CD4-positive, alpha-beta T cell treated with Interleukin-15 for 1 hour (primary cell): Measurements from ENCODE around the gene CD86.
"Not testable (repeated sequence)": the region's sequence is repeated elsewhere in the genome, so short reads cannot be mapped to it uniquely, and the experiment has no call there.

Source experiments
- DNase-seq: peaks from one replicate; pipeline ENCODE4 v3.0.0-alpha.2; 2020

CD86 gene

GRCh38 chr3:122055215-122055614 is at the start of gene CD86:
CD86 (plus strand) TSS chr3:122055362; CDS start chr3:122055490, 128 bp downstream.
- DNase-seq: peak; percentile 63

DNA sequence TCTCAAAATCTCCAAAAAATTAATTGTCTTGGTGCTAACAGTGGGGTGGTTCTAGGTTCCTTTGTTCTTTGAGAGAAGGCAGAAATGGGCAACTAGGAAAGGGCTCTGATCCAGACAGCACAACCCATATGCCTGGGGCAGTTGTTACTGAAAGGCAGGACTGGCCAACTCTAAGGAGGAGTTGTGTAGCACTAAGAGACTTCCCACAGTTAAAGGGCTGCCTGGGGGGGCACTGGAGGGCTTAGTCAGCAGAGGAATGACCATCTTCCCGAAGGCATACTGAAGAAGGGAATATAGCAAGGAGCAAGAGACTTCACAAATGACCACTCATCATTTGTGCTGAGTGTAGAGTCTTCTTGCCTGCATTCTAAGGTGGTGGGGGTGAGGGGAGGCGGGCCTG is 48.9 kb upstream of the CD86 start:
- no peak for DNase-seq

DNA sequence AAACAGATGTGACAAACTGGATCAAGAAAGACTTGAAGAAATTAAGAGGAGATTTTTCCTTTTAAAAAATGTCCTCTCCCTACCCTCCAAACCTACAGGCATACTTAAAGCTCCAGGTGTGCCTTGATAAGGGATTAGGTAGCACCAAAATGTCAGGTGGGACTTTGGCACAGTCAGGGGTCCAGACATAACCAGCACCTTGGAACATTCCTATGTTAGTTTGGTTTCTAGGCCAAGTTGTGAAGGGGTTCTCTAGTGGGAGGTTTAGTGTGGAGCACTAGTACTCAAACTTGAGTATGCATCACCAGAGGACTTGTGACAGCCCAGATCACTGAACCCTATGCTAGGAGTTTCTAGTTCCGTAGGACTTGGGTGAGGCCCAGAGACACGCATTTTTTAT is 47.0 kb upstream of the CD86 start:
- no peak for DNase-seq

DNA sequence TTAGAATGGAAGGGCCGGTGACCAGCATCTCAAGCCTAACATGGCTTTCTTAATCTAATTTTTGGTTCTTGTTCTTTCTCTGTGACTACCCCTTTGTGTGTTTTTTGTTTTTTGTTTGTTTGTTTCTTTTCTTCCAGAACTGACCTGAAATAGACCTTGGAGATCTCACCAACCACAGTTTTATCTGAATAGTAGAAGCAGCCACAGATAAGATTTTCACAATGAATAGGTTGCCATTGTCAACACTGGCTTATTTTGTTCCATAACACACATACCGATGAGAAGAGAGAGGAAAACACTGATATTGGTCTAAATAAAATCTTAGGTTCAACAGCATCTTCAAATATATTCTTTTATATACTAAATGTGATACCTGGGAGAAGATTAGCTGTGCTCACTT is 44.7 kb upstream of the CD86 start:
- DNase-seq: no peak

- DNase-seq: no peak
These were observed 43.8 kb upstream of the CD86 start for GRCh38 chr3:122011396-122011795.

DNA sequence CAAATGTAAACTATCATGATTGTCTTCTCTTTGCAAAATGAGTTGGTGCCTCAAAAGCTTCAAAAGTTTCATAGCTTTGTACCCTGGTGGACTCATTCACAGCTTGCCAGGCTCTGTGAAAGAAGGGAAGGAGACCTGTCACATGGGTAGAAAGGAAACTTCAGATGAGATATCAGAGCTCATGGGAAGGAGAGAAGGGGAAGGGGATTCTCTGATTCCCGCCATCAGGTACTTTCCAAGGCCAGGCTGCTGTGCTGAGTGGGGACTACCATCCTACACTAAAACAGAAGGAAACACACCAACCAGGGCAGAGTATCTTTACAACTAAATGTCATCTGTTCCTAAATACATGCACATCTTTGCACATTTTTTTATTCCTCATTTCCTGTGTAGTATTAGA is 42.3 kb upstream of the CD86 start:
- DNase-seq: no peak

- DNase-seq: no peak
These were observed 41.7 kb upstream of the CD86 start for GRCh38 chr3:122013448-122013925.

- DNase-seq: peak; percentile 24
These were observed 40.4 kb upstream of the CD86 start for GRCh38 chr3:122014741-122015140.

DNA sequence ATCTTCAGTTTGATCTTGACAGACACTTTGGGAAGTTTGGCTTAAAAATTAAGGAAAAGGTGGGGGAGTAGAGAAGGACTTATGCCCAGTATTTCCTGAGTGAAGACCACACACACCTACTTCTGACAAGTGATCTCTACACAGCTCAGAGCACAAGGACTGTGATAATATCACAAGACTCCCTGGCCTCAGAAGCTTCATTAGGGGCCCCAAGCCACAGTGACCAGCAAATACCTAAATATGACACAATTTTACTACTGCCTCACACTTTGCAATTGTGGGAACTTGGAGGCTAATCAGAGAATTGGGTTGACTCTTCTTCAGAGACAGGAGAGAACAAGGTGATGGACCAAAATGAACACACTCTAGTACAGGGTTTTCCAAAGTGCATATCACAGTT is 35.7 kb upstream of the CD86 start:
- DNase-seq: no peak

DNA sequence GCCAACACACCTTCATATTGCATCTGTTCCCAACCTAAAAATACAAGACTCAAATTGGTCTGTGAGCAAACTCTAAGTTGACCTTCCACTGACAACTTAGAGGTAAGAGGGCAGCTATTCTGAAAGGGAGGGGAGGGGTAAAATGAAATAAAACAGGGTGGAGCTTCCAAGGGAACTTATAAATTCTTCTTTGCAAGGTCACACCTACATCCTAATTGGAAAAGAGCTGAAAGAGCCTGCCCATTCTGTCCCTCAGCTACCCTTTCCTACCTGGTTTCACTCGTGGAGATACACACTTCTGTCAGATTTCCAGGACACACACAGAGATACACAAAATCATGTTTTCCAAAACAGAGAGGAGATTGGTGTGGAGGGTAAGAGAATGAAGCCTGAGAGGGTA is 34.1 kb upstream of the CD86 start:
- DNase-seq: no peak

DNA sequence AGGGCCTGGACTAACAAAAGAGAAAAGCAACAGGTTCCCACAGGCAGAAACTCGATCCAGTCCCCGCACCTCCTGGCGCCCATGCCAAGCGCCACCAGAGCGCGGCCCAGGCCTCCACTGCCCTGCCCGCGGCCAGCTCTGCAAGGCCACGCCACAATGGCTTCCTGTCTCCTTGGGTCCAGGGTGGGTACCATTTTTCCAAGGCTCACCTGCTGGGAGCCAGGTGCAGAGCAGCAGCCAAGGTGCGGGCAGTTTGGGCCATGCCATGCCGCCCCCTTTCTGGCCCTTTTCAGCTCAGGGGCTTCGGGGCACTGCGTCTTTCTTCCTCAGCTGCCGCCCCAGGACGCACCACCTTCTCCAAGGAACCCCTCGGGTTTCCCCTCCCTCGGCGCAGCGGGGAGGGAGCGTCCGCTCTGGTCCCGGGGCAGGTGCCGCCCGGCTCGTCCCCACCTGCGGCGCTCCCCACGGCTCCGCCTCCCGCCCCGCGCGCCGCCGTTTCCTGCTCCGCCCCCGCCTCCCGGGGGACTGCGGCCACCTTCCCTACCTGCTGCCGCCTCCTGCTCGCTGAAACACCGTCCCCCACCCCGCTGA is 33.3 kb upstream of the CD86 start, which contains the start of gene ILDR1:
ILDR1 (minus strand) TSS at position 437 of the 591 bp plus-strand sequence; CDS start at position 267, 170 bp downstream.
- peak; percentile 32 for DNase-seq

DNA sequence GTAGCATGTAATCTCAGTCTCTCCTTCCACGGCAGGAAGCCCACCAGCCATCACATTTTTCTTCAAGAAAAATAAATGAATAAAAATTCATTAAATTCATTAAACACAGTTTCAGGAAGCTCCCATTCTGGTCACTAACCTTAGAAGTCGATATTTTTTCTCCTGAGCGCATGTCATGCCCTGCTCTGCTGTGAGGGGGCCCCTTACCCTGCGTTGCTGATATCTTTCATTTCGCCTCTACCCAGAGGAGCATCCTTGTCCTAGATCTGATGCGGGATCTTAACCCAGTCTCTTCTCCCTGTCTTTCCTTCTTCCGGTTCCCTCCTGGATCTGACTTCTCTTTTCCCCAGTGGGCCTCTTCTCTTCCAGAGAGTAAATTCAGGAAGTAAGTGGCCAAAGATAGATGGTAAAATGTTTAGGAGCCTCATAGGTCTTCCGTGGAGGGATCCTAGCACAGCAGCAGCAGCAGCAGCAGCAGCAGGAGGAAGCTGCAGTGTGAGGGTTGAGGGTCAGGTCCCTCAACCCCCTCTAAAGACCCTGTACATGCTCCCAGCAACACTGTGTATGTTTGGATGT is 31.7 kb upstream of the CD86 start:
- no peak for DNase-seq

GRCh38 chr3:122024800-122025199 is 30.4 kb upstream of the CD86 start:
- no peak for DNase-seq

- no peak for DNase-seq
These were observed 29.9 kb upstream of the CD86 start for GRCh38 chr3:122025296-122025695.

DNA sequence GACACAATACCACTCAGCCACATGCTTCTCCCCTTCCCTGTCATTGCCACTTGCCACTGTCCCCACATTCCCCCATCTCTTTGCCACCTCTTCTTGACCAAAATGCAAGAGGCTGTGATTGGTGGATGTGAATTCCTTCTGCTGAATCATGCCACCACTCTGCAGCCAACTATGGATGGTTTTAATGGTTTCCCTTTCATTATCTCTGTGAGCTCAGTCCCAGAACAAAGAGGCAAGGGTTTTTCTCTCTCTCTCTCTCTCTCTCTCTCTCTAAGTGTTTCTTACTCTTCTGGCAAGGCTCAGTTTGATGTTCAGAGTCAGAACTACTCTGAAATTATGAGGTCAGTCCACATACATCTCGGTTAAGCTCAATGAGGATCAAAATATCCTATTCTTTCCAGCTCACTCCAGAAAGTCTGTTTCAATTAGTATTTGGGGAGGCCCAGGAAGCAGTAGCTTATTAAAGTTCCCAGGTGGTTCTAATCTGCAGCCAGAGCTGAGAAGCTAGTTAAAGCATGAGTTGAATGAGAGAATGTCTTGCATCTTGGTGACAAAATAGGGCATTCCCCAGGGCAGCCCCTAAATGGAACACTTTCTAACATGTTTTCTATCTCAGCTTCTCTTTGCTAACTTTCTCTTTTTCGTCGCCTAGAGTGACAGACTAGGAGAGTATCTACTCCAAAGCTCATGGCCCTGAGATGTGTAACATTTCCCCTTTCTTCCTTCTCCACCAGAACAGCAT is 24.6 kb upstream of the CD86 start:
- no peak for DNase-seq

DNA sequence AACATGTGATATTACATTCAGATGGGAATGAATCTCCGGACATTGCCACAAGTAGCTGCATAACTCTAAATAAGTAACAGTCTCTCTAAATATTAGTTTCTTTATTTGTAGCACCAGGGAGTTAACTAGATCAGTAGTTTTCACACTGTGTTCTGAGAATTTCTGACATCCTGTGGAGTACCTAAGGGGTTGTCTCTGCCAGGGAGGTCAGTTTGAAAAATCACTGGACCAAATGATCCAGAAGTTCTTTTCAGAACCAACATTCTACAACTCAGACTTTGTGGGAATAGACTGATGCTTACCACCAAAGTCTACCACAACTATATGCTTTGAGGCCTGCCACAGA is 24.1 kb upstream of the CD86 start:
- no peak for DNase-seq

DNA sequence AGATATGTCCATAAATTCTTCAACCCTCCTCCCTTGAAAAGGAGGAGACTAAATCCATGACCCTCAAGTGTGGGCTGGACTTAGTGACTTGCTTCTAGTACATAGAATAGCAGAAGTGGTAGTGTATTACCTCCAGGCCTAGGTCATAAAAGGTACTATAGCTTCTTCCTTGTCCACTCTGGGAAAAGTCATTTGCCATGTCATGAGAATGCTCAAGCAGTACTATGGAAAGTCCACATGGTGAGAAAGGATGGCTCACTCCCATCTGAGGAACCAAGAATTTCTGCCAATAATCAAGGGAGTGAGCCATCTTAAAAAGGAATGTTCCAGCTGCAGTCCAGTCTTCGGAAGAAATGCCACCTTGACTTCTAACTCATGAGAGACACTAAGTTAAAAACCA is 22.6 kb upstream of the CD86 start:
- no peak for DNase-seq

DNA sequence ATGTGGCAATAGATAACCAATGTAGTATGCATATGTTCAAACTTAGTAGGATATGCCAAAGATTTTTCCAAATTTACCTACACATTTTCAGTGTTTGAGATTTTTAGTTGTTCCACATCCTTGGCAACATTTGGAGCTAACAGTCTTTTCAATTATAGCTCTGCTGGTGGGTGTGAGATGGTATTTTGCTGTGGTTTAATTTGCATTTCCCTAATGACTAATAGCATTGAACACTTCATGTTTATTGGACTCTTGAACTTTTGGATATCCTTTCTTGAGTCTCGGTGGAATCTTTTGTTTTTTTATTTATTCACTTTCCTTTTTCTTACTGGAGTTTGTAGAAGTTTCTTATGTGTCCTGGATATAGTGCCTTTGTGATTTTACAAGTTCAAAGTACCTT is 22.1 kb upstream of the CD86 start:
- no peak for DNase-seq

DNA sequence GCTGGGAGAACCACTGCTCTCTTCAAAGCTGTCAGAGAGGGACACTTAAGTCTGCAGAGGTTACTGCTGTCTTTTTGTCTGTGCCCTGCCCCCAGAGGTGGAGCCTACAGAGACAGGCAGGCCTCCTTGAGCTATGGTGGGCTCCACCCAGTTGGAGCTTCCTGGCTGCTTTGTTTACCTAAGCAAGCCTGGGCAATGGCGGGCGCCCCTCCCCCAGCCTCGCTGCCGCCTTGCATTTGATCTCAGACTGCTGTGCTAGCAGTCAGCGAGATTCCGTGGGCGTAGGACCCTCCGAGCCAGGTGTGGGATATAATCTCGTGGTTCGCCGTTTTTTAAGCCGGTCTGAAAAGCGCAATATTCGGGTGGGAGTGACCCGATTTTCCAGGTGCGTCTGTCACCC is 7.9 kb upstream of the CD86 start:
- not testable (repeated sequence) for DNase-seq

- not testable (repeated sequence) for DNase-seq
These were observed 7.4 kb upstream of the CD86 start for GRCh38 chr3:122047773-122048172.

GRCh38 chr3:122052968-122053367 is 2.2 kb upstream of the CD86 start:
- DNase-seq: peak; percentile 36

GRCh38 chr3:122057671-122058070 is 2.5 kb downstream of the CD86 start:
- DNase-seq: no peak

DNA sequence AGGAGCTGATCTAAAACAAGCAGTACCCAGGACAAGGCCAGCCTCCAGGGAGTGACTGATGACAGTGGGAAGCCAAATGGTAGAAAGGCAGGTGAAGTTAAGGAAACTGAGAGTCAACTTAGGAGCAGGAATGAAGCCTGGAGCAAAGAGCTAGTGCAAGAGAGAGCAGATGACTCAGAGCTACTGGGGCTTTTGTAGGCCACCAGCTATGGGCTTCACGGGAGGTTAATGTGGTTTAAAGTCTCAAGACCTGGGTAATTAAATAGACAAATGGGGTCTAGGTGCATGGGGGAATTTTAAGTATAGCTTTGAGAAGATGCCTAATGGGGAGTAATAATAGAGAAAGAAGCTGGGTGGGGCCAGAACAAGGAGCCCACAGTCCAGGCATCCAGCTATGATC is 3.1 kb downstream of the CD86 start:
- no peak for DNase-seq

GRCh38 chr3:122060040-122060698 is 5.0 kb downstream of the CD86 start:
- peak; percentile 18 for DNase-seq
